ENCODE results near the gene CACNA2D1.

CACNA2D1 gene

GRCh38 chr7:82258181-82258580, 185.4 kb downstream of the CACNA2D1 start:
- TF ChIP-seq, protein P1, sequence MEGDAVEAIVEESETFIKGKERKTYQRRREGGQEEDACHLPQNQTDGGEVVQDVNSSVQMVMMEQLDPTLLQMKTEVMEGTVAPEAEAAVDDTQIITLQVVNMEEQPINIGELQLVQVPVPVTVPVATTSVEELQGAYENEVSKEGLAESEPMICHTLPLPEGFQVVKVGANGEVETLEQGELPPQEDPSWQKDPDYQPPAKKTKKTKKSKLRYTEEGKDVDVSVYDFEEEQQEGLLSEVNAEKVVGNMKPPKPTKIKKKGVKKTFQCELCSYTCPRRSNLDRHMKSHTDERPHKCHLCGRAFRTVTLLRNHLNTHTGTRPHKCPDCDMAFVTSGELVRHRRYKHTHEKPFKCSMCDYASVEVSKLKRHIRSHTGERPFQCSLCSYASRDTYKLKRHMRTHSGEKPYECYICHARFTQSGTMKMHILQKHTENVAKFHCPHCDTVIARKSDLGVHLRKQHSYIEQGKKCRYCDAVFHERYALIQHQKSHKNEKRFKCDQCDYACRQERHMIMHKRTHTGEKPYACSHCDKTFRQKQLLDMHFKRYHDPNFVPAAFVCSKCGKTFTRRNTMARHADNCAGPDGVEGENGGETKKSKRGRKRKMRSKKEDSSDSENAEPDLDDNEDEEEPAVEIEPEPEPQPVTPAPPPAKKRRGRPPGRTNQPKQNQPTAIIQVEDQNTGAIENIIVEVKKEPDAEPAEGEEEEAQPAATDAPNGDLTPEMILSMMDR (IDR thresholded peaks at IDR 0.05; ENCODE audit: low read depth, low read length) = no peak
- DNase-seq (ENCODE audit: low read depth in 2 of 2) = no peak
- no peak overlapping the region for H3K4me3 ChIP-seq (replicated peaks in 1 of 2; ENCODE audit: low read depth in 2 of 2, low read length in 2 of 2)

DNA sequence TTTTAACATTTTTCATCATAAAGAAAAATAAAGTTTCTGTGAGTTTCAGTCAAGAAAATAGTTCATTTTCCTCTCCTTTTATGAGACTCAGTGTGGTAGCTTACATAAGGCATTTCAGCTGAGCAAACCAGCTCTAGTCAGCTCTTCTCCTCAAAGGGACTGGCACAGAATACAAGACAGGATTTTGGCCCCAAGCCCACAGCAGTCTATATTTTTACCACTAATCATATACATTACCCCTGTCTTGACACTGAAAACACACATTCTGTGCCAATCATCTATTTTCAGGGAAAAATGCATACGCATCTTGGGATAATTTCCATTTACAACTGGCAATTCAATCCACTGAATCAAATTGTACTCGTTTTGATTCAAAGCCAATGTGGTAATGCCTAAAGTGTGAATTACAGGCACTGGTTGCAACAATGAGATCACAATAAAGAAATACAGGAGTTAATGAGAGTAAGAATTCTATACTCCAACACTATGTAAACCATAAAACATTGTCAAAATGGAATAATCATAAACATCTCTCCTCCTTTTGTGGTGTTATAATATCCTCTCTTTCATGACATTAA, 186.4 kb downstream of the CACNA2D1 start:
- H3K4me3 ChIP-seq (replicated peaks in 1 of 2; ENCODE audit: low read depth in 2 of 2, low read length in 2 of 2) = no peak overlapping the region
- no peak for DNase-seq (ENCODE audit: low read depth in 2 of 2)
- TF ChIP-seq, protein P1 (IDR thresholded peaks at IDR 0.05; ENCODE audit: low read depth, low read length) = no peak

DNA sequence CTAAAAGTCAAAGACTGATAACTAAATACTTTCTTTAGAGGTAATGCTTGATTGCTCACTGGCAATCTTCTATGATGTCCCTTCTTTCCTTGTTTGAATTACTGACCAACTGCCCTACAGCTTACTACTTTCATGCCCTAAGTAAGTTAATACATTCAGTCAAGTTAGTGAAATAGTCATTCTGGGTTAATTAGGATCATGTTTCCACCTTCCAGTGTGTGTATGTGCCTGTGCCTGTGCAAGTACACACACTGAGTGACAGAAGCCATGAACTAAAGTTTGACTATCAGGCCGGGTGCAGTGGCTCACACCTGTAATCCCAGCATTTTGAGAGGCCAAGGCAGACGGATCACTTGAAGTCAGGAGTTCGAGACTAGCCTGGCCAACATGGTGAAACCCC, 187.9 kb downstream of the CACNA2D1 start:
- no peak overlapping the region for H3K4me3 ChIP-seq (replicated peaks in 1 of 2; ENCODE audit: low read depth in 2 of 2, low read length in 2 of 2)
- TF ChIP-seq, protein P1 (IDR thresholded peaks at IDR 0.05; ENCODE audit: low read depth, low read length) = no peak
- no peak for DNase-seq (ENCODE audit: low read depth in 2 of 2)

GRCh38 chr7:82250598-82250997, 193.0 kb downstream of the CACNA2D1 start:
- H3K4me3 ChIP-seq (replicated peaks in 1 of 2; ENCODE audit: low read depth in 2 of 2, low read length in 2 of 2) = no peak overlapping the region
- TF ChIP-seq, protein P1 (IDR thresholded peaks at IDR 0.05; ENCODE audit: low read depth, low read length) = no peak

DNA sequence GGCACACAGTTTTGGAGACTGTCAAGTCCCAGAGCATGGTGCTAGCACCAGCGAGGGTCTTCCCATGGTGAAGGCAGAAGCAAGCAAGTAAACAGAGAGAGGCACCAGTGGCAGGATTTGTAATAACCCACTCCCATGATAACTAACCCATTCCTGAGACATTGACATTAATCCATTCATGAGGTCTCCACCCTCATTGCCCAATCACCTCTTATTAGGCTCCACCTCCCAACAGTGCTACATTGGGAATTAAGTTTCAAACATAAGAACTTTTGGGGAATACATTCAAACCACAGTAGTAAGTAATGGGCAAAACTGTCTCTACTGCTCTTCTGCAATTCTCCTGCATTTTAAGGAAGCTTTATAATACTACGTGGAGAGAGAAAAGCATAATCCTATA, 193.6 kb downstream of the CACNA2D1 start:
- H3K4me3 ChIP-seq (replicated peaks in 1 of 2; ENCODE audit: low read depth in 2 of 2, low read length in 2 of 2) = no peak overlapping the region
- TF ChIP-seq, protein P1 (IDR thresholded peaks at IDR 0.05; ENCODE audit: low read depth, low read length) = no peak
- no peak for DNase-seq (ENCODE audit: low read depth in 2 of 2)

More at GRCh38 chr7:82250598-82250997, 193.0 kb downstream of the CACNA2D1 start:
- DNase-seq (ENCODE audit: low read depth in 2 of 2) = no peak

- TF ChIP-seq, protein P1 (IDR thresholded peaks at IDR 0.05; ENCODE audit: low read depth, low read length) = peak; percentile 74
- H3K4me3 ChIP-seq (replicated peaks in 1 of 2; ENCODE audit: low read depth in 2 of 2, low read length in 2 of 2) = no peak overlapping the region
- DNase-seq (ENCODE audit: low read depth in 2 of 2) = peak; percentile 34 to 42
Observed at GRCh38 chr7:82247814-82248433, 195.7 kb downstream of the CACNA2D1 start.
